T-helper 22 cell (primary cell): Measurements from ENCODE around the gene C10orf143.
"Not testable (repeated sequence)": the region's sequence is repeated elsewhere in the genome, so short reads cannot be mapped to it uniquely, and the experiment has no call there.

Source experiments
- DNase-seq: peaks from one replicate; pipeline ENCODE4 v3.0.0-alpha.2; 2020; ENCODE audit warnings: low read depth

Gene C10orf143

DNA sequence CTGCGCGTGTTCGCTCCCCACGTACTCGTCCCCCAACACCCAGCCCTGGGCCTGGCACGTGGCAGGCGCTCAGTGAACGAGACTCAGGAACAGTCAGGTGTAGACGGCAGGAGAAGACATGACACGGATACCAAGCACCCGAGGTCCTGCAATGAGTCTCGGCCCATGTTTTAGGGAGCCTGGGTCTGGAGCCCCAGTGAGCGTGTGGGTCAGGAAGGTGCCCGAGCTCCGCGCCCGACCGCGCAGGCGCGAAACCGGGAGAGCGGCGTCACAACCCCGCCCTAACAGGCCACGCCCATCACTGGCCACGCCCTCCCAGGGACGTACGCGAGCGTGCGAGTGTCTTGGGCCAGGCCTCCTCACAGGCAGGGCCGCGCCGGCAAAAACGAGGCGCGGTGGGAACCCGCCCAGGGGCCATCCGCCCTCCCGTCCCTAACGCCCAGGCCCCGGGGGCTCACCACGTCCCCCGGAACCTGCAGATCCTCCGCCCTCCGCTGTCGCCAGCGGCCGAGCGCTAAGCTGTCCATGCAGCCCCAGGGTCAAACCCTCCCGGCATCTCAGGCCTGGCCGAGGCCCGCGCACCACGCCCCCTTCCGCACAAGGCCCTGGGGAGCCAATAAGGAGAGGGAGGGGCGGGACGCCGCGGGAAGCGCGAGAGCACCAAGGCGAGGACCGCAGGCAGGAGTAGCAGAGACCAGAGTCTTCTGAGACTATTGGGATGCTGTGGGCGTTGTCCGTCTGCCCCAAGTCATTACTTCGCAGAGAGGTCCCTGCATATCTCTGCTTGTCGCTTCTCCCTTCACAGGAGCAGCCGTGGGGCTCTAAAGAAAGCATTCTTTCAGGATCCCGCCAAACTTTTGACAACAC, at the start of gene C10orf143:
TSS of gene C10orf143 (minus strand) at position 585 of the 867 bp plus-strand sequence. CDS start at position 527, 58 bp downstream.
- peak; percentile 96 for DNase-seq

- DNase-seq, result no peak
These were observed 48.7 kb upstream of the C10orf143 start for GRCh38 chr10:130159192-130159794.

DNA sequence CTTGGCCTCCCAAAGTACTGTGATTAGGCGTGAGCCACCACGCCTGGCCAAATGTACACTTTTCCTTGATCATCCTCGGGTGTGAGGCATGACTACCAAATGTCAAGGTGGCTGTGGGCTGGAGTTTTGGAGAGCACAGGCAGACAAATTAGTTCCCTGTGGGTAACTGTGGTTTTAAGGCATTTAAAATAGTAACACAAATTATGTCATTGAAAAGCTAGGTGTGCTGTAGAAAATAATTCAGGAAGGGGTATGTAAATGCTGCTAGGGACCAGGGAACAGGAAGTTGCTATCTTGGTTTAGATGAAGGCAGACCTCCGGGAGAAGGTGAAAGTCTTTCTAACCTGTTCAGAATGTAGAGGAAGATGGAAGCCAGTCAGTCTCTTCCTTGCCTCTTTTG, 35.4 kb upstream of the C10orf143 start:
- no peak for DNase-seq

- DNase-seq, result no peak
These were observed 31.2 kb upstream of the C10orf143 start for GRCh38 chr10:130141878-130142277.

DNA sequence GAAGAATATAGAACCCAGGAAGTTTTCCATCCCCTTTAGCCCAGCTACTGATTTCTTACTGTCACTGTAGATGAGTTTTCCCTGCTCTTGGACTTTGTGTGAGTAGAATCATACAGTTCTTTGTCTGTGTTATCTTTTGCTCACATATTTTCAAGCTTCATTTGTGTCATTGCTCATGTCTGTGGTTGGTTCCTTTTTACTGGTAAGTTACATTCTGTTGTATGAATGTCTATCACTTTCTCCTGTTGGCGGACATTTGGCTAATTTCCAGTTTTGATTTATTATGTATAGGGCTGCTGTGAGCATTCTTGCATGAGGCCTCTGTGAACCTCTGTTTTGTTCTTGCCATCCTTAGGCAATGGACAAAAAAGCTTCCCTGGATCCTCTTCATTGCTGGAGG, 30.8 kb upstream of the C10orf143 start:
- no peak for DNase-seq

- no peak for DNase-seq
These were observed 30.4 kb upstream of the C10orf143 start for GRCh38 chr10:130141038-130141437.

DNA sequence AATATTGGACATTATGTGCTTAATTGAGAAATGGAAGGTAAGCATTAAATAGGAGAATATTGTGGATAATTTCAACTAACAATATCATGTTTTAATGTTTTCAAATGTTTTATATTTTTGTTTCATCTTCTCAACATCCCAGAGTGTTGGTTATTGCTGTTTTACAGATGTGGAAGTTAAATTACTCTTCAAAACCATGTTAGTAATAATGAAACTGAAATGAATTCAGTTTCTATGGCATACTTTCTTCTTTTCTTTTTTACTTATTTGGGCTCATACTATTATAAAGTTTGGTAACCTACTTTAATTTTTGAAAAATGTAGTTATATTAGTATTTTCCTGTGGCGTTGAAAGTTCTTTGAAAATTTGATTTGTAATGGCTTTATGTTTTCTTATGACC, 29.8 kb upstream of the C10orf143 start:
- no peak for DNase-seq

DNA sequence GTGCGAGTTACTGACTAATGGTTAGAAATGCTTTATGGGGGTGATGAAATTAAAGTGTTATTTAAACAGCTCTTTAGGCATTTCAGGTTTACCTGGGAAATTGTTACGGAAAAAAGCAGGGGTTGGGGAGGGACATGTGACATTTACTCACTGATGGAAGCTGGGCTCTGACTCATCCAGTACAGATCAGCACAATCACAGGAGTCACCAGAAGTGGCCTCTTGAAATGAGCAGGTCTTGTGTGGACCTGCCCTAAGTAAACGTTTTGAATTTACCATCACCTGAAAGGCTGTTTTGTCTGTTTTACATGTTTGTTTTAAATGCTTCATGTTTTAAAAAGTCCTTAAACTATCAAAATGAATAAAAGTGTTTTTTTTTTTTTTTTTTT, 27.8 kb upstream of the C10orf143 start:
- DNase-seq, result no peak

GRCh38 chr10:130137659-130138478, 27.2 kb upstream of the C10orf143 start:
- no peak for DNase-seq

GRCh38 chr10:130137090-130137448, 26.4 kb upstream of the C10orf143 start:
- no peak for DNase-seq

GRCh38 chr10:130136226-130137089, 25.8 kb upstream of the C10orf143 start, which contains the start of gene GLRX3:
Gene GLRX3 (plus strand): TSS chr10:130136391. CDS start chr10:130136421, 30 bp downstream.
- DNase-seq, result peak; percentile 79

DNA sequence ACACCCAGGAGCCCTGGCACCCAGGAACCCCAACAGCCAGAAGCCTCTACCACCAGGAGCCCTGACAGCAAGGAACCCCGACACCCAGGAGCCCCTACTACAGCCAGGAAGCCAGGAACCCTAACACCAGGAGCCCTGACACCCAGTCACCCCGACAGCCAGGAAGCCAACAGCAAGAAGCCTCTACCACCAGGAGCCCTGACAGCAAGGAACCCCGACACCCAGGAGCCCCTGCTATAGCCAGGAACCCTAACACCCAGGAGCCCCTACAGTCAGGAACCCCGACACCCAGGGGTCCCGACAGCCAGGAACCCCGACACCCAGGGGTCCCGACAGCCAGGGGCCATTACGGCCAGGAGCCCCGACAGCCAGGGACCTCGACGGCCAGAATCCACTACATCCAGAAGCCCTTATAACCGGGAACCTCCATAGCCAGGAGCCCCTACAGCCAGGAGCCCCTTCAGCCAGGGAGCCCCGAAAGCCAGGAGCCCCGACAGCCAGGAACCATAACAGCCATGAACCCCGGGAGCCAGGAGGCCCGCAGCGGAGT, 25.1 kb upstream of the C10orf143 start:
- DNase-seq, result no peak

GRCh38 chr10:130128922-130129321, 18.3 kb upstream of the C10orf143 start:
- no peak for DNase-seq

GRCh38 chr10:130128062-130128781, 17.6 kb upstream of the C10orf143 start:
- no peak for DNase-seq

- peak; percentile 23 for DNase-seq
These were observed 16.9 kb upstream of the C10orf143 start for GRCh38 chr10:130127364-130128061.

GRCh38 chr10:130121486-130122079, 11.0 kb upstream of the C10orf143 start:
- no peak for DNase-seq

GRCh38 chr10:130117535-130117934, 6.9 kb upstream of the C10orf143 start:
- DNase-seq, result not testable (repeated sequence)

DNA sequence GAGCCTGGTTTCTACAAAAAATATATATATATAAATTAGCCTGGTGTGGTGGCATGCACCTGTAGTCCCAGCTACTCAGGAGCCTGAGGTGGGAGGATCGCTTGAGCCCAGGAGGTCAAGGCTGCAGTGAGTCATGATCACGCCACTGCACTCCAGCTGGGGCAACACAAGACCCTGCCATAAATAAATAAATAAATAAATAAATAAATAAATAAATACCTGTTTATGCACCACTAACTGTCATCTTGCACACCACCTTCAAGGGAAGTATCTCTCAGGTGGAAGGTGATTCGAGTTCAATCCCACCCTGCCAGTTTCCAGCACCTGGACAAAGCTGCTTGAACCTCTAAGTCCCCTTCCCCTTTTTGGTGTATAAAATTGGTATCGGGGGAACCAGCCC, 6.3 kb upstream of the C10orf143 start:
- DNase-seq, result not testable (repeated sequence)

- no peak for DNase-seq
These were observed 2.2 kb upstream of the C10orf143 start for GRCh38 chr10:130112821-130113220.

DNA sequence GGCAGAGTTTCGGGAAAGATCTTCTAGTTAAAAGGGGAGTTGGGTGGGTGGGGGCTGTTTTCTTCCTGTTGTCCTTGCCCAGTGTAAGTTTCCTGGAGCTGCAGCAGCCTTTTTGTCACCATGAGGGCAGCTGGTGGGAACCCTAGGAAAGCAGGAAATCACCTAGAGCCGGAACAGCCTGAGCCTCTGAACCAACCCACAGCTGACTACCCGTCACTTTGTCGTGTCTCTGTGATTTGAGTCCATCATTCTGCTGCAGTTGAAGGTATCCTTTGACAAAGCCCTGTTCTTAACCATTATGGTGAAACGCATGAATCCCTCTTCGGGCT, 1.2 kb upstream of the C10orf143 start:
- DNase-seq, result no peak
